Measurements from ENCODE around the gene ODAD4. TPM values are rescaled to one million over a fixed set of nuclear protein-coding genes. Genes with fewer than 3 reads are reported as not detected.

ODAD4 gene
- total and polyA plus RNA-seq, 2 of the 8 experiments (the other 6 are each of a cell fraction or from before 2014, with no cell fraction given): 0.48 to 1.3 TPM

- TF ChIP-seq, protein P1, sequence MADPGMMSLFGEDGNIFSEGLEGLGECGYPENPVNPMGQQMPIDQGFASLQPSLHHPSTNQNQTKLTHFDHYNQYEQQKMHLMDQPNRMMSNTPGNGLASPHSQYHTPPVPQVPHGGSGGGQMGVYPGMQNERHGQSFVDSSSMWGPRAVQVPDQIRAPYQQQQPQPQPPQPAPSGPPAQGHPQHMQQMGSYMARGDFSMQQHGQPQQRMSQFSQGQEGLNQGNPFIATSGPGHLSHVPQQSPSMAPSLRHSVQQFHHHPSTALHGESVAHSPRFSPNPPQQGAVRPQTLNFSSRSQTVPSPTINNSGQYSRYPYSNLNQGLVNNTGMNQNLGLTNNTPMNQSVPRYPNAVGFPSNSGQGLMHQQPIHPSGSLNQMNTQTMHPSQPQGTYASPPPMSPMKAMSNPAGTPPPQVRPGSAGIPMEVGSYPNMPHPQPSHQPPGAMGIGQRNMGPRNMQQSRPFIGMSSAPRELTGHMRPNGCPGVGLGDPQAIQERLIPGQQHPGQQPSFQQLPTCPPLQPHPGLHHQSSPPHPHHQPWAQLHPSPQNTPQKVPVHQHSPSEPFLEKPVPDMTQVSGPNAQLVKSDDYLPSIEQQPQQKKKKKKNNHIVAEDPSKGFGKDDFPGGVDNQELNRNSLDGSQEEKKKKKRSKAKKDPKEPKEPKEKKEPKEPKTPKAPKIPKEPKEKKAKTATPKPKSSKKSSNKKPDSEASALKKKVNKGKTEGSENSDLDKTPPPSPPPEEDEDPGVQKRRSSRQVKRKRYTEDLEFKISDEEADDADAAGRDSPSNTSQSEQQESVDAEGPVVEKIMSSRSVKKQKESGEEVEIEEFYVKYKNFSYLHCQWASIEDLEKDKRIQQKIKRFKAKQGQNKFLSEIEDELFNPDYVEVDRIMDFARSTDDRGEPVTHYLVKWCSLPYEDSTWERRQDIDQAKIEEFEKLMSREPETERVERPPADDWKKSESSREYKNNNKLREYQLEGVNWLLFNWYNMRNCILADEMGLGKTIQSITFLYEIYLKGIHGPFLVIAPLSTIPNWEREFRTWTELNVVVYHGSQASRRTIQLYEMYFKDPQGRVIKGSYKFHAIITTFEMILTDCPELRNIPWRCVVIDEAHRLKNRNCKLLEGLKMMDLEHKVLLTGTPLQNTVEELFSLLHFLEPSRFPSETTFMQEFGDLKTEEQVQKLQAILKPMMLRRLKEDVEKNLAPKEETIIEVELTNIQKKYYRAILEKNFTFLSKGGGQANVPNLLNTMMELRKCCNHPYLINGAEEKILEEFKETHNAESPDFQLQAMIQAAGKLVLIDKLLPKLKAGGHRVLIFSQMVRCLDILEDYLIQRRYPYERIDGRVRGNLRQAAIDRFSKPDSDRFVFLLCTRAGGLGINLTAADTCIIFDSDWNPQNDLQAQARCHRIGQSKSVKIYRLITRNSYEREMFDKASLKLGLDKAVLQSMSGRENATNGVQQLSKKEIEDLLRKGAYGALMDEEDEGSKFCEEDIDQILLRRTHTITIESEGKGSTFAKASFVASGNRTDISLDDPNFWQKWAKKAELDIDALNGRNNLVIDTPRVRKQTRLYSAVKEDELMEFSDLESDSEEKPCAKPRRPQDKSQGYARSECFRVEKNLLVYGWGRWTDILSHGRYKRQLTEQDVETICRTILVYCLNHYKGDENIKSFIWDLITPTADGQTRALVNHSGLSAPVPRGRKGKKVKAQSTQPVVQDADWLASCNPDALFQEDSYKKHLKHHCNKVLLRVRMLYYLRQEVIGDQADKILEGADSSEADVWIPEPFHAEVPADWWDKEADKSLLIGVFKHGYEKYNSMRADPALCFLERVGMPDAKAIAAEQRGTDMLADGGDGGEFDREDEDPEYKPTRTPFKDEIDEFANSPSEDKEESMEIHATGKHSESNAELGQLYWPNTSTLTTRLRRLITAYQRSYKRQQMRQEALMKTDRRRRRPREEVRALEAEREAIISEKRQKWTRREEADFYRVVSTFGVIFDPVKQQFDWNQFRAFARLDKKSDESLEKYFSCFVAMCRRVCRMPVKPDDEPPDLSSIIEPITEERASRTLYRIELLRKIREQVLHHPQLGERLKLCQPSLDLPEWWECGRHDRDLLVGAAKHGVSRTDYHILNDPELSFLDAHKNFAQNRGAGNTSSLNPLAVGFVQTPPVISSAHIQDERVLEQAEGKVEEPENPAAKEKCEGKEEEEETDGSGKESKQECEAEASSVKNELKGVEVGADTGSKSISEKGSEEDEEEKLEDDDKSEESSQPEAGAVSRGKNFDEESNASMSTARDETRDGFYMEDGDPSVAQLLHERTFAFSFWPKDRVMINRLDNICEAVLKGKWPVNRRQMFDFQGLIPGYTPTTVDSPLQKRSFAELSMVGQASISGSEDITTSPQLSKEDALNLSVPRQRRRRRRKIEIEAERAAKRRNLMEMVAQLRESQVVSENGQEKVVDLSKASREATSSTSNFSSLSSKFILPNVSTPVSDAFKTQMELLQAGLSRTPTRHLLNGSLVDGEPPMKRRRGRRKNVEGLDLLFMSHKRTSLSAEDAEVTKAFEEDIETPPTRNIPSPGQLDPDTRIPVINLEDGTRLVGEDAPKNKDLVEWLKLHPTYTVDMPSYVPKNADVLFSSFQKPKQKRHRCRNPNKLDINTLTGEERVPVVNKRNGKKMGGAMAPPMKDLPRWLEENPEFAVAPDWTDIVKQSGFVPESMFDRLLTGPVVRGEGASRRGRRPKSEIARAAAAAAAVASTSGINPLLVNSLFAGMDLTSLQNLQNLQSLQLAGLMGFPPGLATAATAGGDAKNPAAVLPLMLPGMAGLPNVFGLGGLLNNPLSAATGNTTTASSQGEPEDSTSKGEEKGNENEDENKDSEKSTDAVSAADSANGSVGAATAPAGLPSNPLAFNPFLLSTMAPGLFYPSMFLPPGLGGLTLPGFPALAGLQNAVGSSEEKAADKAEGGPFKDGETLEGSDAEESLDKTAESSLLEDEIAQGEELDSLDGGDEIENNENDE (IDR thresholded peaks at IDR 0.05; ENCODE audit: insufficient replicate concordance, low read length): no peak
- TF ChIP-seq NANOG (IDR thresholded peaks at IDR 0.05; ENCODE audit: insufficient read depth, low read depth, low read length, poor library complexity, severe bottlenecking): no peak
- no peak for TF ChIP-seq SUZ12 (IDR thresholded peaks at IDR 0.05; ENCODE audit: low read length)
- TF ChIP-seq SAP30 (IDR thresholded peaks at IDR 0.05; ENCODE audit: insufficient read depth, insufficient replicate concordance, low read length): no peak
These were observed 54.0 kb downstream of the ODAD4 start (continued) for GRCh38 chr17:41984454-41984853.

Measured in H1 (cell line).